Measurements from ENCODE around the gene PADI1.

Gene PADI1

GRCh38 chr1:17200246-17200645 lies 4.7 kb upstream of the PADI1 start:
- no peak overlapping the region for H3K4me3 ChIP-seq (ENCODE audit: low read depth, low read length)
- H3K4me1 ChIP-seq (ENCODE audit: control insufficient read depth, insufficient read depth, low read length): no peaks in the 10 kb centered on the region
- no peak overlapping the region for H3K9ac ChIP-seq (ENCODE audit: low read depth, low read length)
- H3K36me3 ChIP-seq (ENCODE audit: control insufficient read depth, insufficient read depth, low read length): no peaks in the 10 kb centered on the region
- no peaks in the 10 kb centered on the region for H3K27me3 ChIP-seq (ENCODE audit: control insufficient read depth, insufficient read depth, low read length)
- H3K27ac ChIP-seq (ENCODE audit: low read depth, low read length): no peak overlapping the region
- no peaks in the 10 kb centered on the region for H3K9me3 ChIP-seq (ENCODE audit: control insufficient read depth, insufficient read depth, low read length)

DNA sequence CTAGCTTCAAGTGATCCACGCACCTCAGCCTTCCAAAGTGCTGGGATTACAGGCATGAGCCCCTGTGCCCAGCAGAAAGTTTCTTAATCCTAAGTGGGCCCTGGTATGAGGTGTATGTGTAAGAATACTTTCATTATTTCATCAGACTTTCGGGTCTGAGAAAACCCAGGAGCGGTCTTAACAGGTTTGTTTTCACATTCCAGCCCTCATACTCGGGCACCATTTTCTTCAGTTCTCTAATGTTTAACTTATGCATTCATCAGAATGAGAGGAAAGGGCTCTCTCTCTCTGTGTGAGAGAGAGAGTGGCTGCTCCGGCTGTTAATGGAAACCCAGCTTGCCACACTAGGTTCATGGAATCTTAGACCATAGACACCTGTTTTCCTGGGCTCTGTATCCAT lies 4.2 kb upstream of the PADI1 start:
- H3K9me3 ChIP-seq (ENCODE audit: control insufficient read depth, insufficient read depth, low read length): no peaks in the 10 kb centered on the region
- H3K36me3 ChIP-seq (ENCODE audit: control insufficient read depth, insufficient read depth, low read length): no peaks in the 10 kb centered on the region
- no peaks in the 10 kb centered on the region for H3K27me3 ChIP-seq (ENCODE audit: control insufficient read depth, insufficient read depth, low read length)
- H3K4me3 ChIP-seq (ENCODE audit: low read depth, low read length): no peak overlapping the region
- no peak overlapping the region for H3K27ac ChIP-seq (ENCODE audit: low read depth, low read length)
- H3K9ac ChIP-seq (ENCODE audit: low read depth, low read length): no peak overlapping the region
- H3K4me1 ChIP-seq (ENCODE audit: control insufficient read depth, insufficient read depth, low read length): no peaks in the 10 kb centered on the region

- no peaks in the 10 kb centered on the region for H3K9me3 ChIP-seq (ENCODE audit: control insufficient read depth, insufficient read depth, low read length)
- no peaks in the 10 kb centered on the region for H3K4me1 ChIP-seq (ENCODE audit: control insufficient read depth, insufficient read depth, low read length)
- H3K4me3 ChIP-seq (ENCODE audit: low read depth, low read length): no peak overlapping the region
- H3K9ac ChIP-seq (ENCODE audit: low read depth, low read length): no peak overlapping the region
- no peaks in the 10 kb centered on the region for H3K27me3 ChIP-seq (ENCODE audit: control insufficient read depth, insufficient read depth, low read length)
- H3K36me3 ChIP-seq (ENCODE audit: control insufficient read depth, insufficient read depth, low read length): no peaks in the 10 kb centered on the region
- no peak overlapping the region for H3K27ac ChIP-seq (ENCODE audit: low read depth, low read length)
These were observed 3.5 kb upstream of the PADI1 start for GRCh38 chr1:17201201-17202021.

DNA sequence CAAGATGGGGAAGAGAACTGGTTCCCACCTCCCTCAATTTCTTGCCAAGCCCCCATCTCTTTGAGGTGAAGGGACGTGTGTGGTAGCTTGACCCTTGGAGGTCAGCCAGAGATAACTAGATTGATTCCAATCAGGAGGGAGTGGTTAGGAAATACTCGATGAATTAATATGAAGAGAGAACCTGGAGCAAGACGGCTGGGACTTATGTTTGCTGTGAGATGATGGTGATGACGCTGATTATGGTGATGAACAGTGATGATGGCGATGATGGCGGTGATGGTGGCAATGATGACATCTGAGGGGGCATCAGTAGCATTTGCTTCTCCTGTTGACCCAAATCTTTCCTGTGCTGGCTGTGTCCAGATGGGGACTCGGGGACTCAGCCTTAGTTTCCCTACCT lies 724 bp downstream of the PADI1 start:
- Histone ChIP-seq H3K36me3 (ENCODE audit: control insufficient read depth, insufficient read depth, low read length) (no peaks in the 10 kb centered on the region), H3K27ac (ENCODE audit: low read depth, low read length) (no peak overlapping the region), H3K27me3 (ENCODE audit: control insufficient read depth, insufficient read depth, low read length) (no peaks in the 10 kb centered on the region), H3K4me3 (ENCODE audit: low read depth, low read length) (no peak overlapping the region), H3K4me1 (ENCODE audit: control insufficient read depth, insufficient read depth, low read length) (no peaks in the 10 kb centered on the region), H3K9me3 (ENCODE audit: control insufficient read depth, insufficient read depth, low read length) (no peaks in the 10 kb centered on the region), H3K9ac (ENCODE audit: low read depth, low read length) (no peak overlapping the region)

GRCh38 chr1:17206196-17206595 lies 1.3 kb downstream of the PADI1 start:
- no peaks in the 10 kb centered on the region for H3K36me3 ChIP-seq (ENCODE audit: control insufficient read depth, insufficient read depth, low read length)
- no peaks in the 10 kb centered on the region for H3K9me3 ChIP-seq (ENCODE audit: control insufficient read depth, insufficient read depth, low read length)
- H3K27me3 ChIP-seq (ENCODE audit: control insufficient read depth, insufficient read depth, low read length): no peaks in the 10 kb centered on the region
- H3K4me1 ChIP-seq (ENCODE audit: control insufficient read depth, insufficient read depth, low read length): no peaks in the 10 kb centered on the region
- H3K4me3 ChIP-seq (ENCODE audit: low read depth, low read length): no peak overlapping the region
- H3K27ac ChIP-seq (ENCODE audit: low read depth, low read length): no peak overlapping the region
- no peak overlapping the region for H3K9ac ChIP-seq (ENCODE audit: low read depth, low read length)

DNA sequence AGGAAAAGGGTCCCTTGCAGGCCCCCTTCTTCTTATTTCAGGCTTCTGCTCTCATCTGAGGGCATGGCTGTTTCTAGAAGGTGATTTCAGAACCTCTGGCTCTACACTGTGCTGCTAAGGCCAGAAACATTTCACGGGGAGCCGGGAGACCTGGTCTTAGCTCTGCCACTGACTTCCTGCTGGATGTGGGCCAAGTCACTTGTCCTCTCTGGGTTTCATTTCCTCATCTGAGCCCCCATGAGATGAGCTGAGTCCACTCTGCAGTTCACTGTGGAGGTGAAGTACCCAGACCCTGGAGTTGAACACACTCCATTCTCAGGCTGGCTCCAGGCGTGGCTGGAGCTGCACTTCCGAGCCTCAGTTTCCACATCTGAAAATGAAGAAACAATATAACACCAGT lies 2.1 kb downstream of the PADI1 start:
- Histone ChIP-seq H3K27me3 (ENCODE audit: control insufficient read depth, insufficient read depth, low read length) (no peaks in the 10 kb centered on the region), H3K27ac (ENCODE audit: low read depth, low read length) (no peak overlapping the region)

GRCh38 chr1:17207540-17207939 lies 2.6 kb downstream of the PADI1 start:
- no peak overlapping the region for H3K4me3 ChIP-seq (ENCODE audit: low read depth, low read length)
- no peaks in the 10 kb centered on the region for H3K9me3 ChIP-seq (ENCODE audit: control insufficient read depth, insufficient read depth, low read length)

More for the DNA sequence above, 2.1 kb downstream of the PADI1 start:
- Histone ChIP-seq H3K4me3 (ENCODE audit: low read depth, low read length) (no peak overlapping the region), H3K4me1 (ENCODE audit: control insufficient read depth, insufficient read depth, low read length) (no peaks in the 10 kb centered on the region), H3K9me3 (ENCODE audit: control insufficient read depth, insufficient read depth, low read length) (no peaks in the 10 kb centered on the region), H3K9ac (ENCODE audit: low read depth, low read length) (no peak overlapping the region), H3K36me3 (ENCODE audit: control insufficient read depth, insufficient read depth, low read length) (no peaks in the 10 kb centered on the region)

GRCh38 chr1:17207966-17208418 lies 3.1 kb downstream of the PADI1 start:
- no peak overlapping the region for H3K9ac ChIP-seq (ENCODE audit: low read depth, low read length)
- no peaks in the 10 kb centered on the region for H3K27me3 ChIP-seq (ENCODE audit: control insufficient read depth, insufficient read depth, low read length)
- no peaks in the 10 kb centered on the region for H3K36me3 ChIP-seq (ENCODE audit: control insufficient read depth, insufficient read depth, low read length)
- H3K4me1 ChIP-seq (ENCODE audit: control insufficient read depth, insufficient read depth, low read length): peaks cover 5% of the 10 kb centered on the region; the same call in 1 of the 2 replicates
- H3K4me3 ChIP-seq (ENCODE audit: low read depth, low read length): no peak overlapping the region
- peak overlapping the region; percentile 20 for H3K27ac ChIP-seq (ENCODE audit: low read depth, low read length)
- no peaks in the 10 kb centered on the region for H3K9me3 ChIP-seq (ENCODE audit: control insufficient read depth, insufficient read depth, low read length)

More at GRCh38 chr1:17207540-17207939, 2.6 kb downstream of the PADI1 start:
- Histone ChIP-seq H3K4me1 (ENCODE audit: control insufficient read depth, insufficient read depth, low read length) (0 out of 2 replicates have a peak, but pooled peaks cover under 1% of the 10 kb centered on the region), H3K9ac (ENCODE audit: low read depth, low read length) (no peak overlapping the region), H3K27me3 (ENCODE audit: control insufficient read depth, insufficient read depth, low read length) (no peaks in the 10 kb centered on the region), H3K36me3 (ENCODE audit: control insufficient read depth, insufficient read depth, low read length) (no peaks in the 10 kb centered on the region), H3K27ac (ENCODE audit: low read depth, low read length) (peak overlapping the region; percentile 20)

DNA sequence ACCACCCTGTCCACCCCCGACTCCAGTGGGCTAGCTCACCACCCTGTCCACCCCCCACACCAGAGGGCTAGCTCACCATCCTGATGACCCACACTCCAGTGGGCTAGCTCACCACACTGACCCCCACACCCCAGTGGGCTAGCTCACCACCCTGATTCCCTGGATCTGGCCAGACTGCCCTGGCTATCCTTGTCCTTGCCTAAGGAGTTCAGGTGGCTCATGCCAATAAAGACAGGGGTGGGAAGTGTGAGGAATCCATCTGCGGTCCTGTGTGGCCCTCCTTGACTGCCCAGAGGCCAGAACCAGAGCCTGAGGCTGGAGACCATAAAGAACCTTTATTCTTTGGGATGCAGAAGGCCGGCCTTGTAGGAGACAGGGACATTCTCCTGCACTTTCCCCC lies 3.6 kb downstream of the PADI1 start:
- Histone ChIP-seq H3K27me3 (ENCODE audit: control insufficient read depth, insufficient read depth, low read length) (no peaks in the 10 kb centered on the region), H3K36me3 (ENCODE audit: control insufficient read depth, insufficient read depth, low read length) (no peaks in the 10 kb centered on the region), H3K4me1 (ENCODE audit: control insufficient read depth, insufficient read depth, low read length) (peaks cover 8% of the 10 kb centered on the region; the same call in 1 of the 2 replicates), H3K27ac (ENCODE audit: low read depth, low read length) (no peak overlapping the region), H3K9me3 (ENCODE audit: control insufficient read depth, insufficient read depth, low read length) (no peaks in the 10 kb centered on the region), H3K9ac (ENCODE audit: low read depth, low read length) (no peak overlapping the region), H3K4me3 (ENCODE audit: low read depth, low read length) (no peak overlapping the region)

DNA sequence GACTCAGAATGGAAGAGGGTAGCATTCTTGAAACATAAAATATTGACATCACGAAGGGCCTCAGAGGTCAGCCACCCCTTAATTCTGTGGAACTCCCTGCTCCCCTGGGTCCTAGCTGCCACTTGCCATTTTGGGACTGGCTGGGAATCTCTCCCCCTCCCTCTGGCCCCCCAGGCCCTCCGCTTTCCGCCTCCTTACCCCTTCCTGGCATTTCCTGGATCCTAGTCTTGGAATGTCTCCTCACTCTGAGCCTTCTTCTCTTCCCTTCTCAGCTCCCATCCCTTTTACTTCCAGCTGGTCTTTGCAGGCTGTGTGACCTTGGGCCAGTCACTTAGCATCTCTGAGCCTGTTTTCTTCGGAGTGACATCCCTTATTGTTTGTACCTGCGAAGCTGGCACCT lies 4.5 kb downstream of the PADI1 start:
- Histone ChIP-seq H3K27me3 (ENCODE audit: control insufficient read depth, insufficient read depth, low read length) (no peaks in the 10 kb centered on the region), H3K4me1 (ENCODE audit: control insufficient read depth, insufficient read depth, low read length) (peaks cover 12% of the 10 kb centered on the region; the same call in 1 of the 2 replicates), H3K36me3 (ENCODE audit: control insufficient read depth, insufficient read depth, low read length) (no peaks in the 10 kb centered on the region), H3K27ac (ENCODE audit: low read depth, low read length) (no peak overlapping the region), H3K9ac (ENCODE audit: low read depth, low read length) (no peak overlapping the region), H3K4me3 (ENCODE audit: low read depth, low read length) (no peak overlapping the region), H3K9me3 (ENCODE audit: control insufficient read depth, insufficient read depth, low read length) (no peaks in the 10 kb centered on the region)

DNA sequence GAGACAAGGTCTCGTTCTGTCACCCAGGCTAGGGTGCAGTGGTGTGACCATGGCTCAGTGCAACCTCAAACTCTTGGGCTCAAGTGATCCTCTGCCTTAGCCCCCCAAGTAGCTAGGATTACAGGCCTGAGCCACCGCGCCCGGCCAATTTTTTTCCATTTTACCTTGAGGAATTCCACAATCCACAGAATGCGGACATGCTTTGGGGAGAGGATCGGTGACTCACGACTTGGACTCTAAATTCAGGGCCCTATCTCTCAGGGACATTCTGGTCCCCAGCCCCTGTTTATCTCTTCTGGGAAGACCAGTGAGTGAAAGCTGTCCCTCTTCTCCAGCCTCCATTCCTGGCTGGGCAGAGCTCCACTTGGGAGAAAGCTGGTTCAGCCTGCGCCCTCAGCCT lies 5.2 kb downstream of the PADI1 start:
- peaks cover 12% of the 10 kb centered on the region for H3K4me1 ChIP-seq (ENCODE audit: control insufficient read depth, insufficient read depth, low read length)
- no peaks in the 10 kb centered on the region for H3K36me3 ChIP-seq (ENCODE audit: control insufficient read depth, insufficient read depth, low read length)
- no peak overlapping the region for H3K4me3 ChIP-seq (ENCODE audit: low read depth, low read length)
- no peak overlapping the region for H3K9ac ChIP-seq (ENCODE audit: low read depth, low read length)
- H3K27me3 ChIP-seq (ENCODE audit: control insufficient read depth, insufficient read depth, low read length): no peaks in the 10 kb centered on the region
- no peak overlapping the region for H3K27ac ChIP-seq (ENCODE audit: low read depth, low read length)
- no peaks in the 10 kb centered on the region for H3K9me3 ChIP-seq (ENCODE audit: control insufficient read depth, insufficient read depth, low read length)
